HG03066 (cell line): ENCODE measurements around the gene PEX13.
A peak's percentile ranks its signal among the peaks of the same experiment; 100 is the strongest.

Experiments used
- ATAC-seq: cut with Tn5 transposase; IDR thresholded peaks from one replicate; pipeline ENCODE4 v1.9.1; 2021; ENCODE audit warnings: low read depth; ENCODE audit not compliant: unreplicated experiment

PEX13 gene

GRCh38 chr2:61057562-61057961 lies 40.0 kb downstream of the PEX13 start:
- ATAC-seq: no peak

- ATAC-seq: no peak
Measured at GRCh38 chr2:61059382-61059781, 41.9 kb downstream of the PEX13 start.

- ATAC-seq: peak; percentile 96
Measured at GRCh38 chr2:61065714-61066709, 48.5 kb downstream of the PEX13 start, which contains the start of gene SANBR. Gene SANBR, plus strand, starts transcription at chr2:61065871. Its CDS starts 4,480 bp downstream, at chr2:61070351.

- ATAC-seq: no peak
Measured at GRCh38 chr2:61074100-61074499, 56.6 kb downstream of the PEX13 start.

GRCh38 chr2:61085883-61086282 lies 68.4 kb downstream of the PEX13 start:
- no peak for ATAC-seq

GRCh38 chr2:61089797-61090196 lies 72.3 kb downstream of the PEX13 start:
- no peak for ATAC-seq

GRCh38 chr2:61090386-61090921 lies 72.9 kb downstream of the PEX13 start:
- no peak for ATAC-seq

- no peak for ATAC-seq
Measured at GRCh38 chr2:61091485-61091884, 74.0 kb downstream of the PEX13 start.

GRCh38 chr2:61096438-61096837 lies 78.9 kb downstream of the PEX13 start:
- ATAC-seq: no peak

- ATAC-seq: no peak
Measured at GRCh38 chr2:61100801-61101200, 83.3 kb downstream of the PEX13 start.
